ENCODE measurements around the gene ATG101. TPM values are rescaled to one million over a fixed set of nuclear protein-coding genes. Genes with fewer than 3 reads are reported as not detected.
A peak's percentile ranks its signal among the peaks of the same experiment; 100 is the strongest.

Gene ATG101
- polyA plus RNA-seq, 1 experiment: 97.3 TPM

- TF ChIP-seq, protein P1, sequence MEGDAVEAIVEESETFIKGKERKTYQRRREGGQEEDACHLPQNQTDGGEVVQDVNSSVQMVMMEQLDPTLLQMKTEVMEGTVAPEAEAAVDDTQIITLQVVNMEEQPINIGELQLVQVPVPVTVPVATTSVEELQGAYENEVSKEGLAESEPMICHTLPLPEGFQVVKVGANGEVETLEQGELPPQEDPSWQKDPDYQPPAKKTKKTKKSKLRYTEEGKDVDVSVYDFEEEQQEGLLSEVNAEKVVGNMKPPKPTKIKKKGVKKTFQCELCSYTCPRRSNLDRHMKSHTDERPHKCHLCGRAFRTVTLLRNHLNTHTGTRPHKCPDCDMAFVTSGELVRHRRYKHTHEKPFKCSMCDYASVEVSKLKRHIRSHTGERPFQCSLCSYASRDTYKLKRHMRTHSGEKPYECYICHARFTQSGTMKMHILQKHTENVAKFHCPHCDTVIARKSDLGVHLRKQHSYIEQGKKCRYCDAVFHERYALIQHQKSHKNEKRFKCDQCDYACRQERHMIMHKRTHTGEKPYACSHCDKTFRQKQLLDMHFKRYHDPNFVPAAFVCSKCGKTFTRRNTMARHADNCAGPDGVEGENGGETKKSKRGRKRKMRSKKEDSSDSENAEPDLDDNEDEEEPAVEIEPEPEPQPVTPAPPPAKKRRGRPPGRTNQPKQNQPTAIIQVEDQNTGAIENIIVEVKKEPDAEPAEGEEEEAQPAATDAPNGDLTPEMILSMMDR (IDR thresholded peaks at IDR 0.05; ENCODE audit: low read depth, low read length): no peak
- Histone ChIP-seq H3K27ac (ENCODE audit: low read depth, low read length) (peak overlapping the region; percentile 78), H3K9me3 (ENCODE audit: control insufficient read depth, insufficient read depth, low read length) (no peaks in the 10 kb centered on the region), H3K27me3 (ENCODE audit: control insufficient read depth, insufficient read depth, low read length) (no peaks in the 10 kb centered on the region), H3K4me3 (ENCODE audit: low read depth, low read length) (no peak overlapping the region)
- ChIA-PET POLR2A (interaction anchor here (0.8 to 3.8 kb wide), 6 partner anchors 11 to 19 kb away, joined by 3 to 24 read pairs (median 6); partner anchors contain the start of genes NR4A1 and SMIM41), CTCF (interaction anchor here (1.4 to 31.7 kb wide), 4 partner anchors 22 to 92 kb away, joined by 3 to 624 read pairs (median 4); no protein-coding TSS in a partner anchor)
- DNase-seq (ENCODE audit: low read depth, low spot score): no peak
These were observed 6.5 kb upstream of the ATG101 start for GRCh38 chr12:52063082-52063924.

DNA sequence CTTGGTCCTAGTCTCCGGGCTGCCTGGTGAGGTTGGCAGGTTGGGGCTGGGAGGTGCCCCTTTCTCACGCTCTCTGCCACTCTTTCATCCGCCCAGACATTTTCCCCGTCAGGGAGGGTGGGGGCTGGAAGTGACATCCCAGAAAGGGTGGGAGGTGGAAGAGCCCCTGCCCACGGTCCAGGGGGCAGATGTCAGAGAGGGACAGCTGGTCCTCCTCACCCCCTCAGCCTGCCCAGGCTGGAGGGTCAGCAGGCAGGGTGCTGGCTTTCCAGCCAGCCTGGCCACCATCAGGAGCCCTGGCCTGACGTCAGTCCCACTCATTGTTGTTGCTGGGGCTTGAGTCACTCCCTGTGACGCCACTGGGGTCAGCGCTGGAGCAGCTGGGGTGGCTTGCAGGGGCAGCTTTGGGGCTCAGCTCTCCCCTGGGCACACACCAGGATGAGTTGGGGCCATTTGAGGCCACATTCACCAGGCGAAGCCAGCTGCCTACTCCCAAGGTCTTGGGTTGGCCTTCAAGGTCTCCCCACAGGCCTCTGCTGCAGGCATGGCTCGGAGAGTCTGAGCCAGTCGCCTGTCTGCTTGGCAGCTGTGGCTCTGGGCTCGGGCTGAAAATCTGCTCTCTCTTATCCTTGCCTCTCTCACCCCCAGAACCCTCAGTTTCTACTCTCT is 5.7 kb upstream of the ATG101 start:
- peak overlapping the region; percentile 78 for H3K27ac ChIP-seq (ENCODE audit: low read depth, low read length)
- TF ChIP-seq, protein P1 (IDR thresholded peaks at IDR 0.05; ENCODE audit: low read depth, low read length): no peak
- H3K9me3 ChIP-seq (ENCODE audit: control insufficient read depth, insufficient read depth, low read length): no peaks in the 10 kb centered on the region
- no peaks in the 10 kb centered on the region for H3K27me3 ChIP-seq (ENCODE audit: control insufficient read depth, insufficient read depth, low read length)
- peak; percentile 79 for DNase-seq (ENCODE audit: low read depth, low spot score)
- POLR2A ChIA-PET: interaction anchor here (0.6 to 1.6 kb wide), 6 partner anchors 12 to 57 kb away, joined by 3 to 9 read pairs (median 6); partner anchors contain the start of gene TAMALIN
- CTCF ChIA-PET: interaction anchor here (1.4 to 31.7 kb wide), 4 partner anchors 21 to 91 kb away, joined by 3 to 624 read pairs (median 4); no protein-coding TSS in a partner anchor
- H3K4me3 ChIP-seq (ENCODE audit: low read depth, low read length): no peak overlapping the region

DNA sequence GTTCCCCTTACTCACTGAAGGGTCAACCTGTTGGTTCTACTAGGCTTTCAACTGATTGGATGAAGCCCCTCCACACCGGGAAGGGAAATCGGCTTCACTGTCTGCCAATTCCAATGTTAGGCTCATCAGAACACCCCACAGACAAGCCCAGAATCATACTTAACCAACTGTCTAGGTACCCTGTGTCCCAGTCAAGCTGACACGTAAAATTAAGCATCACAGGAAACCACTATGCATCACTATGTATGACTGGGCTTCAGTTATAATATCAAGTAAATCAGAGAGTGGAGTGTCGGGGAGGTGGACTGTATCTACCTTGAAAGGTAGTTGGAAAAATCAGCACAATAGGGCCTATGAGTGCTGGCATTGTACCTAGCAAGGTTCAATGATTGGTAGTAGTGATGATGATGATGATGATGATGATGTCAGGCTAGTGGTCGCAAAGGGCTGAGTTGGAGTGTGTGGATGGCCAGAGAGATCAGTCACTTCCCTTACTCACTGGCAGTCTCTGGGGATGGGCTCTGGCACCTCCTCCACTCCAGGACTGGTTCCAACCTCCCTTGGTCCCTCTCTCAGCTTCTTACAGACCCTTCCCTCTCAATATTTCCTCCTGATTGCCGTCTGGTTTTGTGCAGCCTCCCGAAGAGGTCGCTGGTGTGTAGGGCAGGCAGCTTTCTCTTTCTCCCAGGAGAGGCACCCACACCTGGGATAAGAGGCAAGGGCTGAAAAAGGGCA is 3.3 kb upstream of the ATG101 start:
- Histone ChIP-seq H3K27ac (ENCODE audit: low read depth, low read length) (no peak overlapping the region), H3K4me3 (ENCODE audit: low read depth, low read length) (no peak overlapping the region), H3K9me3 (ENCODE audit: control insufficient read depth, insufficient read depth, low read length) (no peaks in the 10 kb centered on the region; the same call in 1 of the 2 replicates), H3K27me3 (ENCODE audit: control insufficient read depth, insufficient read depth, low read length) (no peaks in the 10 kb centered on the region)
- TF ChIP-seq, protein P1 (IDR thresholded peaks at IDR 0.05; ENCODE audit: low read depth, low read length): no peak
- DNase-seq (ENCODE audit: low read depth, low spot score): no peak
- POLR2A ChIA-PET: interaction anchor here (0.6 kb wide), 1 partner anchor 63 kb away, joined by 8 read pairs; no protein-coding TSS in a partner anchor
- CTCF ChIA-PET: interaction anchor here (1.6 to 31.7 kb wide), 2 partner anchors 40 to 54 kb away, joined by 4 to 624 read pairs; no protein-coding TSS in a partner anchor

GRCh38 chr12:52067081-52067374 is 2.8 kb upstream of the ATG101 start:
- no peak overlapping the region for H3K27ac ChIP-seq (ENCODE audit: low read depth, low read length)
- no peaks in the 10 kb centered on the region; the same call in 1 of the 2 replicates for H3K9me3 ChIP-seq (ENCODE audit: control insufficient read depth, insufficient read depth, low read length)
- CTCF ChIA-PET: interaction anchor here (1.6 to 31.7 kb wide), 2 partner anchors 40 to 53 kb away, joined by 4 to 624 read pairs; no protein-coding TSS in a partner anchor
- TF ChIP-seq, protein P1 (IDR thresholded peaks at IDR 0.05; ENCODE audit: low read depth, low read length): no peak
- H3K27me3 ChIP-seq (ENCODE audit: control insufficient read depth, insufficient read depth, low read length): no peaks in the 10 kb centered on the region
- no peak overlapping the region for H3K4me3 ChIP-seq (ENCODE audit: low read depth, low read length)
- DNase-seq (ENCODE audit: low read depth, low spot score): no peak
- POLR2A ChIA-PET: interaction anchor here (0.6 kb wide), 2 partner anchors 14 to 64 kb away, joined by 3 to 8 read pairs; no protein-coding TSS in a partner anchor
